ENCODE measurements around the gene AEBP1. TPM values are rescaled to one million over a fixed set of nuclear protein-coding genes. Genes with fewer than 3 reads are reported as not detected.

AEBP1 gene
- total RNA-seq, 1 donor, result 267 TPM

GRCh38 chr7:44153948-44154335, 49.8 kb downstream of the AEBP1 start:
- Histone ChIP-seq H4K20me1 (ENCODE audit: insufficient read depth, low read length) (no peaks in the 10 kb centered on the region), H3K27ac (ENCODE audit: low read depth, low read length) (no peak overlapping the region), H3K36me3 (ENCODE audit: insufficient read depth, low read length) (no peaks in the 10 kb centered on the region), H2AFZ (ENCODE audit: low read length) (no peak overlapping the region), H3K4me2 (ENCODE audit: insufficient read depth, low read length) (no peak overlapping the region), H3K4me3 (ENCODE audit: insufficient read depth, low read length) (no peak overlapping the region), H3K4me1 (ENCODE audit: insufficient read depth, low read length) (no peaks in the 10 kb centered on the region), H3K27me3 (ENCODE audit: insufficient read depth, low read length) (peaks cover 3% of the 10 kb centered on the region), H3K9me3 (ENCODE audit: low read depth, low read length) (no peaks in the 10 kb centered on the region), H3K79me2 (ENCODE audit: insufficient read depth, low read length) (no peaks in the 10 kb centered on the region)
- DNase-seq (ENCODE audit: insufficient read length, low spot score, missing footprints), result peak; percentile 55
- TF ChIP-seq CTCF (IDR thresholded peaks at IDR 0.05; ENCODE audit: extremely low read depth, low read depth, low read length), result no peak

DNA sequence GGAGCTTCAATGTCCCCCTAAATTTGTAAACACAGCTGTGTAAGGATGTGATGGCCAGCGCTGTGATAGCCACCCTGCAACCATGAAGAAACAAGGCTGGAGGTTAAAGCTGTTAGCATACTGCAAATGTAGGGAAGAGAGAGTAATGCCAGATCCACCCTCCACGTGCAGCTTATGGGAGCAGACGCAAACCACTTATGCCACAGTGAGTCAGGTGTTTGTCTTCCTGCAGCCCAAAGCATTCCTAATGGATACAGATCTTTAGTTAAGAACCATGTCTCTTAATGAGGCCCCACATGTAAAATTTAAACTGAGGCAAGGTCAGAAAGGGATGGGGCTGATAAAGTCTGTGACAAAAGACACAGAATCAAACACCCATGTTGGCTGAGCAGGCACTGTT, 50.6 kb downstream of the AEBP1 start:
- Histone ChIP-seq H2AFZ (ENCODE audit: low read length) (no peak overlapping the region), H3K4me1 (ENCODE audit: insufficient read depth, low read length) (no peaks in the 10 kb centered on the region), H3K4me2 (ENCODE audit: insufficient read depth, low read length) (no peak overlapping the region), H4K20me1 (ENCODE audit: insufficient read depth, low read length) (no peaks in the 10 kb centered on the region), H3K36me3 (ENCODE audit: insufficient read depth, low read length) (no peaks in the 10 kb centered on the region), H3K4me3 (ENCODE audit: insufficient read depth, low read length) (no peak overlapping the region), H3K27me3 (ENCODE audit: insufficient read depth, low read length) (peaks cover 3% of the 10 kb centered on the region), H3K9me3 (ENCODE audit: low read depth, low read length) (no peaks in the 10 kb centered on the region), H3K27ac (ENCODE audit: low read depth, low read length) (no peak overlapping the region), H3K79me2 (ENCODE audit: insufficient read depth, low read length) (no peaks in the 10 kb centered on the region)
- no peak for TF ChIP-seq CTCF (IDR thresholded peaks at IDR 0.05; ENCODE audit: extremely low read depth, low read depth, low read length)
- DNase-seq (ENCODE audit: insufficient read length, low spot score, missing footprints), result peak; percentile 58

DNA sequence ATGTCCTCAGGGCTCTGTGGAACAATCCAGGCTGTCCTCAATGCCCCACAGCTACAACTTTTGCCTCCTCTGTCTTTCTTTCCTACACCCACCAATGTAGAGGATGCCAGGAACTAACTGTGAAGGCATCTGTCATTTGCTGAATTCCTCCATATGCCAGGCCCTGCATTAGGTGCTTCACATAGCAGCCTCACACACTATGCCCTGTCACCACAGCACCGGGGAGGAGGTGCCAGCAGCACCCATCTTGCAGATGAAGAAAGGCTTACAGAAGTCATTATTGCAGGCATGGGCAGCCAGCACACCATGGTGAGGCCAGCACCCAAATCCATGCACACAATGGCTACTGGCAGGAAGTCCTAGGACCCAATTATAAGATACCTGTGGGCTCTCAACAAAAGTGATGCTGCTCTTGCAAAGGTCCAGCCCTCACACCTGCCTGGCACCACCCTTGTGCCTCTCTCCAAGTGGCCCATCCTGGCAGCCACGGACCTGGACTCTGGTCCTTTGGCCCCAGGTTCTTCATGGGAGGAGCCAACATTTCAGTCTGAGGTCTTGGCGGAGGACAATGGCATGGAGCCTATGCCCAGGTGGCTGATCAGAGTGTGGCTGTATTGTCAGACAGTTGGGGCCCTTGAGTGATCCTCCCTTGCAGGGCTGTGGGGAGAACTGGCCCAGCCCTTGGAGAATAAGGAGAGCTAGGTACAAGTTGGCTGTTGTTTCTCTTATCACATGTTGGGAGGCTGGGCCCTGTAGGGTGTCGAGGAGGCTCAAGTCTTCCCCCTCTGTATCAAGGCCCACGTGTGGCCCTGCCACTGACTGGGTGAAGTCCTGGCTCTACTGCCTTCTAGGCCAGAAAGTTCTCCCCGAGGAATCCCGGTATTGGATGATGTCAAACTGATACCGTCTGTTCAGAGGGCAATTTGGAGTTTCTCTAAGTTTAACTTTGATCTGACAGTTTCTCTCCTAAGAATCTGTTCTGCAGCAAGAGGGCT, 51.3 kb downstream of the AEBP1 start:
- Histone ChIP-seq H3K4me2 (ENCODE audit: insufficient read depth, low read length) (no peak overlapping the region), H3K79me2 (ENCODE audit: insufficient read depth, low read length) (no peaks in the 10 kb centered on the region), H3K9me3 (ENCODE audit: low read depth, low read length) (no peaks in the 10 kb centered on the region), H2AFZ (ENCODE audit: low read length) (no peak overlapping the region), H3K27me3 (ENCODE audit: insufficient read depth, low read length) (peaks cover 3% of the 10 kb centered on the region), H3K4me1 (ENCODE audit: insufficient read depth, low read length) (no peaks in the 10 kb centered on the region), H3K36me3 (ENCODE audit: insufficient read depth, low read length) (no peaks in the 10 kb centered on the region), H3K27ac (ENCODE audit: low read depth, low read length) (no peak overlapping the region), H4K20me1 (ENCODE audit: insufficient read depth, low read length) (no peaks in the 10 kb centered on the region), H3K4me3 (ENCODE audit: insufficient read depth, low read length) (no peak overlapping the region)
- DNase-seq (ENCODE audit: insufficient read length, low spot score, missing footprints), result peak; percentile 69
- TF ChIP-seq CTCF (IDR thresholded peaks at IDR 0.05; ENCODE audit: extremely low read depth, low read depth, low read length), result no peak

- Histone ChIP-seq H3K79me2 (ENCODE audit: insufficient read depth, low read length) (no peaks in the 10 kb centered on the region), H4K20me1 (ENCODE audit: insufficient read depth, low read length) (no peaks in the 10 kb centered on the region), H2AFZ (ENCODE audit: low read length) (no peak overlapping the region), H3K4me2 (ENCODE audit: insufficient read depth, low read length) (no peak overlapping the region), H3K4me1 (ENCODE audit: insufficient read depth, low read length) (no peaks in the 10 kb centered on the region), H3K27me3 (ENCODE audit: insufficient read depth, low read length) (peaks cover 3% of the 10 kb centered on the region), H3K4me3 (ENCODE audit: insufficient read depth, low read length) (no peak overlapping the region), H3K27ac (ENCODE audit: low read depth, low read length) (no peak overlapping the region), H3K9me3 (ENCODE audit: low read depth, low read length) (no peaks in the 10 kb centered on the region), H3K36me3 (ENCODE audit: insufficient read depth, low read length) (no peaks in the 10 kb centered on the region)
- DNase-seq (ENCODE audit: insufficient read length, low spot score, missing footprints), result no peak
- no peak for TF ChIP-seq CTCF (IDR thresholded peaks at IDR 0.05; ENCODE audit: extremely low read depth, low read depth, low read length)
Observed at GRCh38 chr7:44156453-44157010, 52.4 kb downstream of the AEBP1 start.

Data from osteoblast (primary cell).